ENCODE data around the gene ATF7.

DNA sequence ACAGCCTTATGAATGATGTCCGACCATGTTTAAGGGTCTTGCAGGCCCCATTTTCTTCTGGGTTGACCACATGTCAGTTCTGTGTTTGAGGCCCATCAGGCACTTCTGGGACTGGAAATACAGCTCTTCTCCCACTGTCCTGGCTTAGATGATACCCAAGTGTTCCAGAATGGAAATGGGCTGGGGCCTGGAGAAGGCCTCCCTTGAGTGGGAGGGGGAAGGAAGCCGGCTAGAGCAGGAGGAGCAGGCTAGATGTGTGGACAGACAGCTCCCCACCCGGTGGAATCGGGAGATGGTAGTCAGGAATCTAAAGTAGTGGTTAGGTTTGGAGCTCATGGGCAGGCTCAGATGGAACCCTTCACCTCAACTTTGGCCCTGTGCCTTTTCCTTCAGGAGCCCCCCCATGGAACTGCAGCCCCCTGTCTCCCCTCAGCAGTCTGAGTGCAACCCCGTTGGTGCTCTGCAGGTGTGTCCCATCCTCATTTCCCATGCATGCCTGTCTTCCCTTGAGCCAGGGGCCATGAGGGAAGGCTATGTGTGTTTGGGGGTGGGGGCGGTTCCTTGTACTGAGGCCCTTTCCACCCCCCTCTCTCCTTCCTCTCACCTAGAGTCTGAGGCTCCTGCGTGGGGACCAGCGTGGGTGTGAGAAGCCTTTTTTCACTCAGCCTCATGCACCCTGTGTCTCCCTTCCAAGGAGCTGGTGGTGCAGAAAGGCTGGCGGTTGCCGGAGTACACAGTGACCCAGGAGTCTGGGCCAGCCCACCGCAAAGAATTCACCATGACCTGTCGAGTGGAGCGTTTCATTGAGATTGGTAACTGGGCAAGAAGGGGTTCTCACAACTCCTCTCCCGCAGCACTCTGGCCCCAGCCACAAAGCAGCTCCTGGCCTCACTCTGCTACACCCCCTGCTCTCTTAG is 121.9 kb downstream of the ATF7 start:
- TF ChIP-seq XRCC3 (IDR thresholded peaks at IDR 0.05), result no peak
- no peak for TF ChIP-seq JUND (IDR thresholded peaks at IDR 0.05; ENCODE audit: borderline replicate concordance, low read depth, low read length)
- TF ChIP-seq JUND (tag; IDR thresholded peaks at IDR 0.05; ENCODE audit: borderline replicate concordance, low read depth, low read length), result no peak
- no peak for TF ChIP-seq HDAC2 (IDR thresholded peaks at IDR 0.05)
- TF ChIP-seq, protein P1, sequence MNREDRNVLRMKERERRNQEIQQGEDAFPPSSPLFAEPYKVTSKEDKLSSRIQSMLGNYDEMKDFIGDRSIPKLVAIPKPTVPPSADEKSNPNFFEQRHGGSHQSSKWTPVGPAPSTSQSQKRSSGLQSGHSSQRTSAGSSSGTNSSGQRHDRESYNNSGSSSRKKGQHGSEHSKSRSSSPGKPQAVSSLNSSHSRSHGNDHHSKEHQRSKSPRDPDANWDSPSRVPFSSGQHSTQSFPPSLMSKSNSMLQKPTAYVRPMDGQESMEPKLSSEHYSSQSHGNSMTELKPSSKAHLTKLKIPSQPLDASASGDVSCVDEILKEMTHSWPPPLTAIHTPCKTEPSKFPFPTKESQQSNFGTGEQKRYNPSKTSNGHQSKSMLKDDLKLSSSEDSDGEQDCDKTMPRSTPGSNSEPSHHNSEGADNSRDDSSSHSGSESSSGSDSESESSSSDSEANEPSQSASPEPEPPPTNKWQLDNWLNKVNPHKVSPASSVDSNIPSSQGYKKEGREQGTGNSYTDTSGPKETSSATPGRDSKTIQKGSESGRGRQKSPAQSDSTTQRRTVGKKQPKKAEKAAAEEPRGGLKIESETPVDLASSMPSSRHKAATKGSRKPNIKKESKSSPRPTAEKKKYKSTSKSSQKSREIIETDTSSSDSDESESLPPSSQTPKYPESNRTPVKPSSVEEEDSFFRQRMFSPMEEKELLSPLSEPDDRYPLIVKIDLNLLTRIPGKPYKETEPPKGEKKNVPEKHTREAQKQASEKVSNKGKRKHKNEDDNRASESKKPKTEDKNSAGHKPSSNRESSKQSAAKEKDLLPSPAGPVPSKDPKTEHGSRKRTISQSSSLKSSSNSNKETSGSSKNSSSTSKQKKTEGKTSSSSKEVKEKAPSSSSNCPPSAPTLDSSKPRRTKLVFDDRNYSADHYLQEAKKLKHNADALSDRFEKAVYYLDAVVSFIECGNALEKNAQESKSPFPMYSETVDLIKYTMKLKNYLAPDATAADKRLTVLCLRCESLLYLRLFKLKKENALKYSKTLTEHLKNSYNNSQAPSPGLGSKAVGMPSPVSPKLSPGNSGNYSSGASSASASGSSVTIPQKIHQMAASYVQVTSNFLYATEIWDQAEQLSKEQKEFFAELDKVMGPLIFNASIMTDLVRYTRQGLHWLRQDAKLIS (CRISPR knock-in tag; IDR thresholded peaks at IDR 0.05), result no peak
- TF ChIP-seq, protein P2, sequence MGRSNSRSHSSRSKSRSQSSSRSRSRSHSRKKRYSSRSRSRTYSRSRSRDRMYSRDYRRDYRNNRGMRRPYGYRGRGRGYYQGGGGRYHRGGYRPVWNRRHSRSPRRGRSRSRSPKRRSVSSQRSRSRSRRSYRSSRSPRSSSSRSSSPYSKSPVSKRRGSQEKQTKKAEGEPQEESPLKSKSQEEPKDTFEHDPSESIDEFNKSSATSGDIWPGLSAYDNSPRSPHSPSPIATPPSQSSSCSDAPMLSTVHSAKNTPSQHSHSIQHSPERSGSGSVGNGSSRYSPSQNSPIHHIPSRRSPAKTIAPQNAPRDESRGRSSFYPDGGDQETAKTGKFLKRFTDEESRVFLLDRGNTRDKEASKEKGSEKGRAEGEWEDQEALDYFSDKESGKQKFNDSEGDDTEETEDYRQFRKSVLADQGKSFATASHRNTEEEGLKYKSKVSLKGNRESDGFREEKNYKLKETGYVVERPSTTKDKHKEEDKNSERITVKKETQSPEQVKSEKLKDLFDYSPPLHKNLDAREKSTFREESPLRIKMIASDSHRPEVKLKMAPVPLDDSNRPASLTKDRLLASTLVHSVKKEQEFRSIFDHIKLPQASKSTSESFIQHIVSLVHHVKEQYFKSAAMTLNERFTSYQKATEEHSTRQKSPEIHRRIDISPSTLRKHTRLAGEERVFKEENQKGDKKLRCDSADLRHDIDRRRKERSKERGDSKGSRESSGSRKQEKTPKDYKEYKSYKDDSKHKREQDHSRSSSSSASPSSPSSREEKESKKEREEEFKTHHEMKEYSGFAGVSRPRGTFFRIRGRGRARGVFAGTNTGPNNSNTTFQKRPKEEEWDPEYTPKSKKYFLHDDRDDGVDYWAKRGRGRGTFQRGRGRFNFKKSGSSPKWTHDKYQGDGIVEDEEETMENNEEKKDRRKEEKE (IDR thresholded peaks at IDR 0.05; ENCODE audit: borderline replicate concordance in 1 of 2, control insufficient read depth in 1 of 2, low read depth in 2 of 2, low read length in 1 of 2), result no peak
- TF ChIP-seq, protein P3, sequence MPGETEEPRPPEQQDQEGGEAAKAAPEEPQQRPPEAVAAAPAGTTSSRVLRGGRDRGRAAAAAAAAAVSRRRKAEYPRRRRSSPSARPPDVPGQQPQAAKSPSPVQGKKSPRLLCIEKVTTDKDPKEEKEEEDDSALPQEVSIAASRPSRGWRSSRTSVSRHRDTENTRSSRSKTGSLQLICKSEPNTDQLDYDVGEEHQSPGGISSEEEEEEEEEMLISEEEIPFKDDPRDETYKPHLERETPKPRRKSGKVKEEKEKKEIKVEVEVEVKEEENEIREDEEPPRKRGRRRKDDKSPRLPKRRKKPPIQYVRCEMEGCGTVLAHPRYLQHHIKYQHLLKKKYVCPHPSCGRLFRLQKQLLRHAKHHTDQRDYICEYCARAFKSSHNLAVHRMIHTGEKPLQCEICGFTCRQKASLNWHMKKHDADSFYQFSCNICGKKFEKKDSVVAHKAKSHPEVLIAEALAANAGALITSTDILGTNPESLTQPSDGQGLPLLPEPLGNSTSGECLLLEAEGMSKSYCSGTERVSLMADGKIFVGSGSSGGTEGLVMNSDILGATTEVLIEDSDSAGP (CRISPR knock-in tag; IDR thresholded peaks at IDR 0.05), result no peak
- TF ChIP-seq CEBPG (CRISPR knock-in tag; IDR thresholded peaks at IDR 0.05), result no peak
- TF ChIP-seq CEBPG (tag; conservative IDR thresholded peaks at IDR 0.05 in 1 of 2, IDR thresholded peaks at IDR 0.05 in 1 of 2), result no peak
- TF ChIP-seq, protein P4, sequence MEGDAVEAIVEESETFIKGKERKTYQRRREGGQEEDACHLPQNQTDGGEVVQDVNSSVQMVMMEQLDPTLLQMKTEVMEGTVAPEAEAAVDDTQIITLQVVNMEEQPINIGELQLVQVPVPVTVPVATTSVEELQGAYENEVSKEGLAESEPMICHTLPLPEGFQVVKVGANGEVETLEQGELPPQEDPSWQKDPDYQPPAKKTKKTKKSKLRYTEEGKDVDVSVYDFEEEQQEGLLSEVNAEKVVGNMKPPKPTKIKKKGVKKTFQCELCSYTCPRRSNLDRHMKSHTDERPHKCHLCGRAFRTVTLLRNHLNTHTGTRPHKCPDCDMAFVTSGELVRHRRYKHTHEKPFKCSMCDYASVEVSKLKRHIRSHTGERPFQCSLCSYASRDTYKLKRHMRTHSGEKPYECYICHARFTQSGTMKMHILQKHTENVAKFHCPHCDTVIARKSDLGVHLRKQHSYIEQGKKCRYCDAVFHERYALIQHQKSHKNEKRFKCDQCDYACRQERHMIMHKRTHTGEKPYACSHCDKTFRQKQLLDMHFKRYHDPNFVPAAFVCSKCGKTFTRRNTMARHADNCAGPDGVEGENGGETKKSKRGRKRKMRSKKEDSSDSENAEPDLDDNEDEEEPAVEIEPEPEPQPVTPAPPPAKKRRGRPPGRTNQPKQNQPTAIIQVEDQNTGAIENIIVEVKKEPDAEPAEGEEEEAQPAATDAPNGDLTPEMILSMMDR (IDR thresholded peaks at IDR 0.05 in 2 of 3, conservative IDR thresholded peaks at IDR 0.05 in 1 of 3; ENCODE audit: insufficient read depth in 2 of 3, low read depth in 1 of 3, low read length in 3 of 3), result peak in 2 of 3 experiments; percentile 7 to 17; a peak in 2 of 6 replicates
- TF ChIP-seq, protein P5, sequence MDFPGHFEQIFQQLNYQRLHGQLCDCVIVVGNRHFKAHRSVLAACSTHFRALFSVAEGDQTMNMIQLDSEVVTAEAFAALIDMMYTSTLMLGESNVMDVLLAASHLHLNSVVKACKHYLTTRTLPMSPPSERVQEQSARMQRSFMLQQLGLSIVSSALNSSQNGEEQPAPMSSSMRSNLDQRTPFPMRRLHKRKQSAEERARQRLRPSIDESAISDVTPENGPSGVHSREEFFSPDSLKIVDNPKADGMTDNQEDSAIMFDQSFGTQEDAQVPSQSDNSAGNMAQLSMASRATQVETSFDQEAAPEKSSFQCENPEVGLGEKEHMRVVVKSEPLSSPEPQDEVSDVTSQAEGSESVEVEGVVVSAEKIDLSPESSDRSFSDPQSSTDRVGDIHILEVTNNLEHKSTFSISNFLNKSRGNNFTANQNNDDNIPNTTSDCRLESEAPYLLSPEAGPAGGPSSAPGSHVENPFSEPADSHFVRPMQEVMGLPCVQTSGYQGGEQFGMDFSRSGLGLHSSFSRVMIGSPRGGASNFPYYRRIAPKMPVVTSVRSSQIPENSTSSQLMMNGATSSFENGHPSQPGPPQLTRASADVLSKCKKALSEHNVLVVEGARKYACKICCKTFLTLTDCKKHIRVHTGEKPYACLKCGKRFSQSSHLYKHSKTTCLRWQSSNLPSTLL (IDR thresholded peaks at IDR 0.05), result no peak
- TF ChIP-seq RB1 (IDR thresholded peaks at IDR 0.05; ENCODE audit: low read depth), result no peak
- no peak for TF ChIP-seq CBFB (CRISPR knock-in tag; IDR thresholded peaks at IDR 0.05)
- TF ChIP-seq SMC3 (conservative IDR thresholded peaks at IDR 0.05; ENCODE audit: insufficient read depth, low read depth, low read length), result no peak

Measured in K562 (cell line).